GM12891 (cell line): ENCODE data around the gene PPP2R2D.

Source experiments
- POLR2A ChIP-seq: IDR thresholded peaks from 2 replicates; pipeline ENCODE4 v1.6.1; 2011; ENCODE audit warnings: low read depth, low read length, control low read depth
- POLR2AphosphoS5 ChIP-seq: IDR thresholded peaks from 2 replicates; pipeline ENCODE4 v1.6.1; 2011; ENCODE audit warnings: low read depth, low read length, control low read depth
- TAF1 ChIP-seq: IDR thresholded peaks from 2 replicates; pipeline ENCODE4 v1.6.1; 2011; ENCODE audit warnings: low read depth, low read length, control low read depth

DNA sequence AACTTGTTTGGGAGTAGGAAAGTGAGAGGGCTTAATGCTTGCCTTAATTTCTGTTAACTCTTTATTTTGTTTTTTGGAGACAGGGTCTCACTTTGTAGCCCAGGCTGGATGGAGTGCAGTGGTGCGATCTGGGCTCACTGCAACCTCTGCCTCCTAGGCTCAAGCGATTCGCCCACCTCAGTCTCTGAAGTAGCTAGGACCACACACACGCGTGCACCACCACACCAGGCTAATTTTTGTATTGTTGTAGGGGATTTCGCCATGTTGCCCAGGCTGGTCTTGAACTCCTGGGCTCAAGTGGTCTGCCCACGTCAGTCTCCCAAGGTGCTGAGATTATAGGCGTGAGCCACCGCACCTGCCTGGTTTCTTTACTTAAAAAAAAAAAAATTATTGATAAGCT lies 1.9 kb downstream of the PPP2R2D start:
- TF ChIP-seq POLR2A (no peak), POLR2AphosphoS5 (no peak), TAF1 (no peak)
